Stimulated activated CD8-positive, alpha-beta memory T cell treated with anti-CD3 and anti-CD28 coated beads, Interleukin-15, amount 100 ng/mL, for 1 hour (primary cell): ENCODE measurements around the gene MITF.

Source experiments
- DNase-seq: peaks from one replicate; pipeline ENCODE4 v3.0.0-alpha.2; 2020; ENCODE audit warnings: low read depth

Gene MITF

GRCh38 chr3:69725994-69726571 lies 13.2 kb upstream of the MITF start:
- DNase-seq: no peak

- DNase-seq: no peak
Measured at GRCh38 chr3:69729147-69729919, 9.9 kb upstream of the MITF start.

- DNase-seq: no peak
Measured at GRCh38 chr3:69731080-69731479, 8.2 kb upstream of the MITF start.

- no peak for DNase-seq
Measured at GRCh38 chr3:69735893-69736292, 3.4 kb upstream of the MITF start.

GRCh38 chr3:69737392-69737791 lies 1.9 kb upstream of the MITF start:
- no peak for DNase-seq

- DNase-seq: no peak
Measured at GRCh38 chr3:69738315-69738714, 949 bp upstream of the MITF start.

- DNase-seq: no peak
Measured at GRCh38 chr3:69738859-69739203, 433 bp upstream of the MITF start.

GRCh38 chr3:69740103-69741021 lies 1.1 kb downstream of the MITF start:
- no peak for DNase-seq

- no peak for DNase-seq
Measured at GRCh38 chr3:69741032-69741767, 1.9 kb downstream of the MITF start.

GRCh38 chr3:69742391-69742790 lies 3.1 kb downstream of the MITF start:
- no peak for DNase-seq

GRCh38 chr3:69743975-69744906 lies 5.0 kb downstream of the MITF start:
- DNase-seq: no peak

GRCh38 chr3:69745505-69745904 lies 6.2 kb downstream of the MITF start:
- DNase-seq: no peak

GRCh38 chr3:69746119-69746518 lies 6.9 kb downstream of the MITF start:
- no peak for DNase-seq

- no peak for DNase-seq
Measured at GRCh38 chr3:69747511-69748258, 8.4 kb downstream of the MITF start.

- DNase-seq: no peak
Measured at GRCh38 chr3:69748503-69748902, 9.2 kb downstream of the MITF start.

GRCh38 chr3:69749461-69749860 lies 10.2 kb downstream of the MITF start:
- no peak for DNase-seq

GRCh38 chr3:69750549-69750948 lies 11.3 kb downstream of the MITF start:
- DNase-seq: no peak

- DNase-seq: no peak
Measured at GRCh38 chr3:69751074-69751476, 11.8 kb downstream of the MITF start.

GRCh38 chr3:69752241-69752640 lies 13.0 kb downstream of the MITF start:
- DNase-seq: no peak

GRCh38 chr3:69753179-69753775 lies 14.0 kb downstream of the MITF start:
- DNase-seq: no peak
